Measurements from ENCODE around the gene CXADR.
"Not testable (repeated sequence)": the region's sequence is repeated elsewhere in the genome, so short reads cannot be mapped to it uniquely, and the experiment has no call there.

The CXADR gene

DNA sequence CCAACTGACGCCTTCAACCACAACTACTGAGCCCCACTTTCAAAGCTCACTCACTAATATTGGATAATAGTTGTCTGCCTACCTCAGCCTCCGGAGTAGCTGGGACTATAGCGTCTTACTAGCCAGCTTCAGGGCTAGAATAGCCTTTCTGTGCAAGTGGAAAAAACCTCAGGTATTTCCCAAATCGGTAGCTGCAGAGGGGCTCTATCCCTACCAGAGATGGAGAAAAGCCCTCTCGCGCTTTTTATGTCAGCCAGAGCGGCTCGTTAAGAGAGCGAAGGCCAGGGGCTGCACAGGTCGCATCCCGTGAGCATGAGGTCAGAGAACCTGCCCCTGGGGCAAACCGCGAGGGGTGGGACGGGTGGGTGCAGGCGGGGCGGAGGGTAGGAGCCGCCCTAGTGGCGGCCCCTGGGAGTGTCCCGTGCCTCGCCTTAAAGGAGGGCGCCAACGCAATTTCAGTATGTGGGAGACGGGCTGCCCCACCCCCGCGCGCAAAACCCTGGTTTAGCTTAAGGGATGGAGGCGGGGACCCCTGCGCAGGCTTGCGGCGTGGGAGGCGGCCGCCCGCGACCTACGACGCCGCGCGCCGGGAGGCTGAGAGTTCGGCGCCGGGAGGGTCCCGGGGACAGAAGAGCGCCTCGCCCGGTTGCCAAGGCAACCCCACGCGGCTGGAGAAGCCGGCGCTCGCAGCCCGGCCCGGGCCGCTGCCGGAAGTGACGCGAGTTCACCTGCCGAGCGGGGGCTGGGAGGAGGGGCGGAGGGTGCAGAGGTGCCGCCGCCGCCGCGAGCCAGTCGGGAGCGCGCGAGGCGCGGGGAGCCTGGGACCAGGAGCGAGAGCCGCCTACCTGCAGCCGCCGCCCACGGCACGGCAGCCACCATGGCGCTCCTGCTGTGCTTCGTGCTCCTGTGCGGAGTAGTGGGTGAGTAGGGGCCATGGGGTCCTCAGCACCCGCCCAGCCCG, at the start of gene CXADR:
Gene CXADR (plus strand): TSS at position 791 of the 961 bp plus-strand sequence. CDS start 87 bp downstream, at position 878.
- FAIRE-seq = no peak

DNA sequence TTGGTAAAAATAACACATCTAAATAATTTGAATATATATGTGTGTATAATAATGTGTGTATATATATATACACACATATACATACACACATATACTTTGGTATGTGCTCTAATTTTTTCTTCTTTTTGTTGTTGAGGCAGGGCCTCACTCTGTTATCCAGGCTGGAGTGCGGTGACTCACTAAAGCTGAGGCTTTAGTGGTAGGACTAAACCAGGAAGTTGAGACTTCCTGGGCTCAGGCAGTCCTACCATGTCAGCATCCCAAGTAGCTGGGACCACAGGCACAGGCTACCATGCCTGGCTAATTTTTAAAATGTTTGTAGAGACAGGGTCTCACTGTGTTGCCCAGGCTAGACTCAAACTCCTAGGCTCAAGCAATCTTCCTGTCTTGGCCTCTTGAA, 46.7 kb upstream of the CXADR start:
- no peak for FAIRE-seq

DNA sequence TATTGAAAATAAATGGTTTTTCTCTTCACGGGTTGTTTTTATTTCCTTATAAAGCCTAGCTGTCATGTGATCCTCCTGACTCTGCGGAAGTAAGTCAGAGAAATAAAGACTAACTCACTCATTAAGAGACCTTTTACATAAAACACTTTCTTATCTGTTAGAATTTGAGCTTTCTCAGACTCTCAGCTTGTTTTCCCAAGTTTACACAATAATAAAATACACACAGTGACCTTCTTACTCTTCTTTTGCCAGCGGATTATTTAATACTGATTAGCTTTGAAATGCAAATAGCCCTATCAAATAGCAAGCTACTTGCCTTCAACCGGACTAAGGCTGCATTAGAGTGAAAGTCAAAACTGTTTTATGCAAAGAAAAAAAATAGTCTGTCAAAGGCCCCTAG, 45.5 kb upstream of the CXADR start:
- FAIRE-seq = peak; percentile 70

DNA sequence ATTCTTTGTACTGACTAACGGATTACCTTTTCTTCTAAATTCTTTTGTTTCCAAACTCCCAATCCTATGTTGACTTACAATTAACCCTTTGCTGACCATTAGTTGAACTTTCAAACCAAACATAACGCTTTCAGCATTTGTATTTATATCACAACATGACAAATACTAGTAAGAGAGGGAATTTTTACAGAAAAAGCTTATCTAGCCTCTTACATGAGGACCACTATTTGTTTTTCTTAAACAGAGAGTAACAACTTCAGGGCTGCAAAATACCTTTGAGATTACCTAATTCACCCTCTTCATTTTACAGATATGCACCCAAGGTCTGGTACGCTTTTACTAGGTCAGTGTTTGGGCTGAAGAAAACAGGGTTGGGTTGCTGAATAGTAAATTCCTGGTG, 45.0 kb upstream of the CXADR start:
- FAIRE-seq = no peak

DNA sequence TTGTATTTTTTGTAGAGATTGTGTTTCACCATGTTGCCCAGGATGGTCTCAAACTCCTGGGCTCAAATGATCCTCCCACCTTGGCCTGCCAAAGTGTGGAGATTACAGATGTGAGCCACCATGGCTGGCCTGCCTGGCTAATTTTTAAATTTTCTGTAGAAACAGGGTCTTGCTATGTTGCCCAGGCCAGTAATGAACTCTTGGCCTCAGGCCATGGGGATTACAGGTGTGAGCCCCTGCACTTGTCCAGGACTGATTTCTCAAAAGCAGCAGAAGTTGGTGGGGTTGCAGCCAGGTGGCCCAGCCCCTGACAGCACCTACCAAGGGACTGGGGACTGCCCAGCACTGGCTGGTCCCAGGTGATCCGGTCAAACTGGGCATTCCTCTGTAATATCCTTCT, 44.1 kb upstream of the CXADR start:
- no peak for FAIRE-seq

DNA sequence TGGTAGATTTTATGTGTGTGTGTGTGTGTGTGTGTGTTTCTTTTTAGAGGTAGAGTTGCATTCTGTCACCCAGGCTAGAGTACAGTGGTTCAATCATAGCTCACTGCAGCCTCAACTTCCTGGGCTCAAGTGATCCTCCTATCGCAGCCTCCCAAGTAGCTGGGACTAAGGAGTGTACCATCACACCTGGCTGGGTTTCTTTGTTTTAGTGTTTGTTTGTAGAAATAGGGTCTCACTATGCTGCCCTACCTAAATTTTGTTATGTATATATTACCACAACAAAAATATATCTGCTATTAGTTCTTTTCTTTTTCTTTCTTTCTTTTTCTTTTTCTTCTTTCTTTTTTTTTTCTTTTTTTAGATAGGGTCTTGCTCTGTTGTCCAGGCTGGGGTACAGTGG, 43.1 kb upstream of the CXADR start:
- no peak for FAIRE-seq

DNA sequence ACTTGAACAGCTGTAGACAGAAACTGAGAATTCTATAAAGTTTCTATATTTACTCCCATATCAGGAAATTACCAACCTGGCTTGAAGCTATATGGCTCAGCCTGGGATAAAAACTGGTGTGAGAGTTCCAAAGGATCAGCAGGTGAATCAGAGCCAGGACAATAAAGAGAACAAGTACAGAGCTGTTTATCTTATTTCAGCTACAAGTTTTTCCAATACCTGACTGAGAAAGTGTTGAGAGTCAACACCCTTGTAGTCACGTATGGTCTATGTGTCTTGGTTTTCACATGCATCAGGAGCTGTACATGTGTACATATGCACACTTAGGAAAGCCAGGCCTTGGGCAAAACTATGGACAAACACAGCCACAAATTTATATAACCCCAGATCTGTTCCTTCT, 40.7 kb upstream of the CXADR start:
- FAIRE-seq = no peak

DNA sequence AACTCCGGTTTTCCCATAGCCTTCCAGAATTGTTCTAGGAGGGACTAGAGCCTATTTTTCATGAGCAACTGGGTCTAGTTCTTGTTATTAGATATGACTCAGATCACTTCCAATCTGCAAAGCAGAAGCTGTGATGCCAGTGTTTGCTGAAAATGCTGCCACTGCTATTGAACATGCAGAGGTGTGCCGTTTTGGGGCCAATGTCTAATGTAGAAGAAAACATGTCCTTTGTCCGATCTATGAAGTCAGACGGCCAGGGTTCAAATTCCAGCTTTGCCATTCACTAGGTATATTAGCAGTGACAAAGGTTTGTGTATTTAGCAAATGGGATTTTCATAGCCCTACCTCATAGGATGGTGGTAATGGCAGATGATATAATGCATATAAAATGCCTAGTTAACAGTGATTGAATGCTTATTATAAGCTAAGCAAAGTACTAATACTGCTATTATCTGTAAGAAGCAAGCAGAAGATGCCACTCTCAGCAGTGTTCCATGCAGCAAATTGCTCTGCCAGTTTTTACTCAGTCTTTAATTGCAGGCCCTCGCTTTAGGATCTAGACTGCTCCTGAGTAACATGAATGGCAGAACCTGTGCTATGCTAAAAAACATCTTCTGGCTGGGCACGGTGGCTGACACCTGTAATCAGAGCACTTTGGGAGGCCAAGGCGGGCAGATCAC, 40.1 kb upstream of the CXADR start:
- FAIRE-seq = no peak

DNA sequence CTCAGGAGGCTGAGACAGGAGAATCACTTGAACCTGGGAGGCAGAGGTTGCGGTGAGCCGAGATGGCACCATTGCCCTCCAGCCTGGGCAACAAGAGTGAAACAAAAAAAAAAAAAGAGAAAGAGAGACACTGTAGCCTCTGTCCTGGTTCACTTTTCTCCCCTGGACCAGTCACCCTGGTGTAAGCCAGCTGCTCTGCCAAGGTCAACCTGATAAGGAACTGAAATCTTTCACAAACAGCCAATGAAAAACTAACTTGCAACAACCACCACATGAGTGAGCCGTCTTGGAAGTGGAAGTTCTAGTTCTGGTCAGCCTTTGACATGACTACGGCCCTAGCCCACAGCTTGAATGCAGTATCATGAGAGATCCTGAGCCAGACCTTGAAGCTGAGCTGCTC, 36.8 kb upstream of the CXADR start:
- no peak for FAIRE-seq

DNA sequence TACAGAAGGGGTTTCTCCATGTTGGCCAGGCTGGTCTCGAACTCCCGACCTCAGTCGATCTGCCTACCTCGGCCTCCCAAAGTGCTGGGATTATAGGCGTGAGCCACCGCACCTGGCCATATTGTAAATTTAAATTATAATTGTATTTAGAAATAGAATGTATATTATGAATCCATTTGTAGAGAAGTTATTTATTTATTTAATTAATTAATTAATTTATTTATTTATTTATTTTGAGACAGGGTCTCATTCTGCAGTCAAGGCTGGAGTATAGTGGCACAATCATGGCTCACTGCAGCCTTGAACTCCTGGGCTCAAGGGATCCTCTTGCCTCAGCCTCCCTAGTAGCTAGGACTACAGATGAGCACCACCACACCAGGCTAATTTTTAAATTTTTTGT, 34.7 kb upstream of the CXADR start:
- FAIRE-seq = not testable (repeated sequence)

DNA sequence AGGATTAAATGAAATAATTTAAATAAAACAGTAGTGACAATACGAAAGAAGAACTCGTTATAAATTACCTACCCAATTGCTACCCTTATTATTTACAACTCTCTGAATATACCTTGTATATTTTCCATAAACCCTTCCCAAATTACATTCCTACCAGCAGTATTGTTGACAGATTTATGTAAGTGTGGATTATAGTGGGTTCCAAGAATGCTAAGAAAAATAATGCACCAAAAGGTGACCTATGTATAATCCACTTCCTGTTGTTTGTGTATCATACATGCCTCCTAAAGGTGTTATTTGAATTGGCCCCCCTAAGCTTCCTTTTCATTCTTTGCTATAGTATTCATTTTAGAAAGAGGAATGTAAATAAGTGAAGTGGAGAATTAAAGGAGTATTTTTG, 33.2 kb upstream of the CXADR start:
- FAIRE-seq = no peak

DNA sequence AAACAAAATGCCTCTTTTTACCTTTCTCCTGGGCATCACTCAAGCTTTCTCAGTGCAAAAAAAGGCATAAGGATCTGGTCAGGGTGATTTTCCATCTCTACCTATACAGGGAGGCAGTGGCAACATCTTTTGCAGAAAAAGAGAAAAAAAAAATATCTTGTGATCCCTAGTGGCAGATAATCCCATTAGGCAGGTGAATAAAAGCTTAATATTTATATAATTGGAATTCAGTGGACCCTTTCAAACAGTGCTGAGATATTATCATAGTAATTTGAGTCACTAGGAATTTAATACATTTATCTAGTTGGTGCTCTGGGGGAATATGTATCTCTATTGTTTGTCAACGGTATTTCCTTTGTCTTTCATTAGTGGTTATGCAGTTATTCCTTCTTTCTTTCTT, 29.9 kb upstream of the CXADR start:
- FAIRE-seq = no peak

DNA sequence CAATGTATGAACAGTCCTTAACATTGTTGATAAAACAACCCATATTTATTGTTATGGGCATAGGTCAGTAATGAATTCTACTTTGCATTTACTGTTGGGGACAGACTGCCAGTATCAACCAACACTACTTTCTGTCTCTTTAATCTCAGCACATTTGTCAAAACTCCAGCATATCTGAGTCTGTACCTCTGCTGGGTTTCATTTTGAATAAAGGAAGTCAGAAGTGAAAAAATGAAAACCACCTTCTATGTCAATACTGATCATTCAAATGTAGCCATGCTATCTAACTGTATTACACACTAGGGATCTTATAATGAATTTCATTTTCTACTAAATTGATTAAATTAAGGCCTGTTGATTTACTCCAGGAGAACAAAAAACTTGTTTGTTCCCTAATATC, 24.2 kb upstream of the CXADR start:
- no peak for FAIRE-seq

DNA sequence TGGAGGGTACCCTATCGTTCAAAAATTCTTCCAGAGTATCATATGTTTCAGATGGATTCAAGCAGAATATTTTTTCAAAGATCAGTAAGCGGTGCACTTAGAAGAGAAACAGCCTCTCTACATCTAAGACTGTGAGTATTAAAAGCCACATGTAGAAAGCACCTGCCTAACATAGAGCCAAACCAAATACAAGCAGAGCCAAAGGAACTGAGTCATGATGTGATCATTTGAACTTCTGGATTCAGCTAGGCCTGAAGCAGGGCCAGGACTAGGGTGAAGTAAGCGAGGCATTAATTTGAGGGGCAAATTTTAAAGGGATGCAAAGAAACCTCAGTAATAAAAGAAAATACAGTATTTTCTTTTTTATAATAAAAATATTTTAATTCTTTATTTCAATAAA, 23.3 kb upstream of the CXADR start:
- FAIRE-seq = peak; percentile 41

DNA sequence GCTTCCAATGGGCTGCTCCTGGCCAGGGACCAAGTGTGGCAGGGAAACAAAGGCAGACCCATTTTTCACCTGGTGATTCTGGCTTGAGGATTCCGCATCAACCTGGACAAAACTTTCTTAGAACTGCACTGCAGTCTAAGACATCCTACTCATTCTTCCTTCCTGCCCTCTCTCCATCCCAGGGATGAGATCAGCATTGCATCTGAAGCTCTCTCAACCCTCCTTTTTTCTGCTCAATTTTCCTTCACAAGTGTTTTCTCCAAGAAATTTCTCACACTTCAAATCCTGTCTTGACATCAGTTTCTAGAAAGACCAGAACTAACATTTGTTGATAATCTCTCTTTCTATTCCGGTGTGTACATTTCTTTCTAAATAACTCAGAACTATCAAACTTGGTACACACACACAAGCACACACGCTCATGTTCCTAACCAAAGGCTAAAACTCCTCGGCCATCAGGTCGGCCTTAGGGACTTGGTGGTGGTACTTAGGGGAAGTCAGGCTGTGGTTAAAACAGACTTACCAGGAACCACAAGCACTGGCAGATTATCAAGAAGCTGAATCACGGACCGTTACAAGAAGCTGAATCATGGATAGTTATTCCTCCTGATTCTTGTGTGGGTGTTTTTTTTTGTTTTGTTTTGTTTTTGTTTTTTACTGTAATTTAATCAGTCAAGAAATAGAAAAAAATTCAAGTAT, 21.0 kb upstream of the CXADR start:
- FAIRE-seq = no peak

DNA sequence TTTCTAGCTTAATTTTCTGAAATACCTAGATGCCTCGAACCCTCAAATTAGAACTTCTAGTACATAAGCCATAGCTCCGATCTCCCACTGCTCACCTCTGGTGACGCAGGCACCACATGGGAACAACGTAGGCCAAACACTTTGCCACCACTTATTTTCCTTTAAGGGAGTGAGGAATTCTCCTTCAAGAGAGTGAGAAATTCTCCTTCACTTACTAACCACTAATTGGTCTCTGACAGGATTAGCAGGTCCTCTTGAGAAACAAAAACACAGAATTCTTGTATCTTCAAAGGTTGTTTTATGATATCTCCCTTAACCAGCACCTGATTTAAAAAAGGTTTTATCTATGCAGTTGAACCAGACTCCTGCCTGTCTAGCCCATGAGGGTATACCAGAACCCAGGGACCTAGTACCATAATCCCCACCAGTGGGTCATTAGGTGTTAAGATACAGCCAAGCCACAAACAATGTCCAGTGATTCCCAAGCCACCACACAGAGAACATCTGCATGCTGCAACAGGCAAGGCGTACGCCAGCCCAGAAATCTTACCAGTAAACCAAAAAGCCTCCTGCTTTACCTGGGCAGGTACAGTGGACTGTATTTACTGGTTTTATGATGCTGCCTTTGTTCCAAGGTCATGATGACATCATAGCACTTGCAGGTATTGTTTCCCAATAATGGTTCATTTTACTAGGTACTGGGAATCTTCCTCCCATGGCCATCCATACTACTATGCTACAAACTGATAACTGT, 20.3 kb upstream of the CXADR start:
- FAIRE-seq = no peak

DNA sequence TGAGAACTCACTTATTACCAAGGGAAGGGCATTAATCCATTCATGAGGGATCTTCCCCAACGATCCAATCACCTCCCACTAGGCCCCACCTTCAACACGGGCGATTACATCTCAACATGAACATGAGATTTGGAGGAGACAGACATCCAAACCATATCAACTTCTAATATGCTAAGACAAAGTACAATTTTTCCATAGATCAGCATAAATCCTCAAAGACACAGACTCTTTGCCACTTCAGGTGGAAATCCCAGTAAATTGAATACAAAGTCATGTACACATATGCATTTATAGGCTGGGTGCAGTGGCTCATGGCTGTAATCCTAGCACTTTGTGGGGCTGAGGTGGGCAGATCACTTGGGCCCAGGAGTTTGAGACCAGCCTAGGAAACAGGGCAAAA, 18.8 kb upstream of the CXADR start:
- FAIRE-seq = no peak

DNA sequence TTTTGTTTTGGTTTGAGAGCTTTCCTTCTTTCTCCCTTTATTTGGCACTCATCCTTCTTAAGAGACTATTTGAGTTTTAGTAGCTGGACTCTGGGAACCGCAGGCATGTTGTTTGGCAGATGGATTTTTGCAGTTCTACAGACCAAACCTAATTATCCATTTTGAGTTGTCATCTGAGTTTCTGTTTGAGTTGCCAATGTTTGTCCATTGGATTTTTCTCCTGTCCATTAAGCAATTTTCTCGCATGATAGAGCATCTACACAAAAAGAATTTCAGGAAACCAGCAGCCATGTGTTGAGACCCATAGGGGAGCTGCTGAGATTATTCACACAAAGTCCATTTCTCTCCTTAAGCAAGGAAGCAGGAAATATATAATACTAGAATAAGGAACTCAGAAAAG, 17.2 kb upstream of the CXADR start:
- peak; percentile 81 for FAIRE-seq

DNA sequence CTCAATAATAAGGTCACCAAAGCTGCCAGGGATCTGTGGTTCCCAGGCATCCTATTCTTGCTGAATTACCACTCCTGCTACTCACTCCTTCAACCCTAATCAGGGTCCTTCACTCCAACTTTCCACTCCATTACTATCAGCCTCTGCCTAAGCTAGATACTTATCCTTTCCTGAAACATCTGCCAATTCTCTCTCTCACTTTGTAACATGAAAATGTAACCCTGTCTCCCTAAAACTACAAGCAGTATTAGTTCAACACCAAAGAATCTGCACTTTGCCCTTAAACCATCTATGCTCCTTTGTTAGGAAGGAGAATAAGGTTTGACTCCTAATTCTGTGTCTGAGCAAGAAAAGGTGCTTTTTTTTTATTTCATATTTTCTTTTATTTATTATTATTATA, 15.5 kb upstream of the CXADR start:
- FAIRE-seq = no peak

DNA sequence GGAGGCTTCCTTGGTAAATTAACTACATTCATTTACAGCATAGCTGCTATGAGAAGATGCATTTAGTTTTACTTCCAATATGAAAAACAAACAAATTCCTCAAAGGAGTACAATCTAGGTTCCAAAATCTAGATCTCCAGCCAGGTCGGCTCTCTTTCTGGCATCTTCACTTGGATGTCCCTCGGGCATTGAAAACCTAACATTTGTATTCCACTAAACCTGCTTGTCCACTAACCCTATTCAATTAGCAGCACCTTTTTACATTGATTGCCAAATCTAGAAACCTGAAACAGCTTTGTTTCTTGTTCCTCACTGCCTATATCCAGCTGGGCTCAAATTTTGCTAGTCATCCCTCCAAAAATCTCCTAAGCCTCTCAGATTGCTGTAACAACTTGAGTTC, 14.3 kb upstream of the CXADR start:
- no peak for FAIRE-seq

DNA sequence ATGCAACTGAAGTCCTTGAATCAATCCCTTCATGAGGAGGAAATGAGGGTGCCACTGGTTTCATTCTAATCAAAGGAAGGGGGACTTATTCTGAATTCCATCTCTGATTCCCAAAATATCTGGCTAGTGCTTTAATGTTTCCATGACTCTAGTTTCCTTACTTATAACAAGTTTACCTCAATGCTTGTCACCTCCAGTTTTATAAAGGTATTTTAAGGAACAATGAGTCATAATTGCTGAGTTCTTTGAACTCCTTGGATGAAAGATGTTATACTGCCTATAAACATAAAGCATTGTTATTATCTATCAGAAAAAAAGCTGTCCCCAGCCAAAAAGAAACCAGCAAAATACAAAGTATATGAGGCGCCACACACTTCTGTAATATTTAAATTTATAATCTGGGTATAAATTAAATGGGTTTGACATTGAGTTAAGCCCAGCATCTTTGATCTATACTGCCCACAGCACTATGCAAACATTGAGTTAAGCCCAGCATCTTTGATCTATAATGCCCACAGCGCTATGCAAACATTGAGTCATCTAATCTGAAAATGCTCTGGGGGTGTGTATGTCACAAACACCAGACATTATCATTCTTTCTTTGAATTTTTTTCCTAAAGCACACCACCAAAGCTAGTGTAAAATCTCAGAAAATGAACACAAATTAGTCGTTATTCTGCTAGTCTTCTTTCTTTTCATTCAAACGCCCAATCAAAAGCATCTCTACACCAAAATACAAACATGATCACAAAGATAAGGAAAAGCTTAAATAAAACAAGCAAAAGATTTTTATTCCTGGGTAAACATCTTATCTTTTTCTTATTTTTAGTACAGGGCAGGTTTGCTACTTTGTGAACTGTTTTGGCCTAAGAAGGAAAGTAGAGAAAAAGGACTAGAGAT, 11.5 kb upstream of the CXADR start:
- FAIRE-seq = no peak

DNA sequence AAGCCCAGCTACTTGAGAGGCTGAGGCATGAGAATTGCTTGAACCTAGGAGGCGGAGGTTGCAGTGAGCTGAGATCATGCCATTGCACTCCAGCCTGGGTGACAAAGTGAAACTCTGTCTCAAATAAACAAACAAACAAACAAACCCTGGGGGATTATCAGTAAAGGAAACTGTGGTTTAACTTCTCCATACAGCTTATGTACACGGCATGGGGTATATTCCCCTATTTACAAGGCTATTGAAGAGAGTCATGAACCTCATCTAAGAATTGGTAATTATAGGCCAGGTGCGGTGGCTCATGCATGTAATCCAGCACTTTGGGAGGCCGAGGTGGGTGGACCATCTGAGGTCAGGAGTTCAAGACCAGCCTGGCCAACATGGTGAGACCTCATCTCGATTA, 9.9 kb upstream of the CXADR start:
- not testable (repeated sequence) for FAIRE-seq

Measured in islet of Langerhans (tissue), 1 donor.